Body of pancreas (tissue), 4 donors: Measurements from ENCODE around the gene C5AR2. TPM values are rescaled to one million over a fixed set of nuclear protein-coding genes. Genes with fewer than 3 reads are reported as not detected.
A peak's percentile ranks its signal among the peaks of the same experiment; 100 is the strongest.
"Not testable (repeated sequence)": the region's sequence is repeated elsewhere in the genome, so short reads cannot be mapped to it uniquely, and the experiment has no call there.

ENCODE experiments used
- ATAC-seq: fragments of 150-250 bp; one replicate; pipeline ENCODE4 v1.9.1; 2016
- DNase-seq, 4 donors: peaks; one replicate each; pipeline ENCODE4 v3.0.0-alpha.2; 2019
- H3K27ac ChIP-seq, 4 donors: fragments of 200-600 bp; sonication (generic); 1 replicate in 3 of 4; 2 replicates in 1 of 4; pipeline versions ENCODE4 v1.5.1 to v1.6.1; 2016 to 2019; ENCODE audit warnings: mild to moderate bottlenecking in 1 of 4, mixed read lengths in 1 of 4, moderate library complexity in 1 of 4
- H3K27me3 ChIP-seq, 2 donors: fragments of 200-600 bp; sonication (generic); one replicate each; pipeline ENCODE4 v1.6.0; 2016; ENCODE audit warnings: mild to moderate bottlenecking in 1 of 2
- H3K36me3 ChIP-seq, 2 donors: fragments of 200-600 bp; sonication (generic); replicated peaks in 1 of 2; 2 replicates each; pipeline ENCODE4 v1.5.1; 2016; ENCODE audit warnings: low read depth in 2 of 2; ENCODE audit not compliant: insufficient read depth in 1 of 2
- H3K4me1 ChIP-seq: fragments of 200-600 bp; sonication (generic); one replicate; pipeline ENCODE4 v1.6.0; 2016
- H3K4me3 ChIP-seq, 2 donors: fragments of 200-600 bp; sonication (generic); 1 replicate in 1 of 2; 2 replicates in 1 of 2; pipeline ENCODE4 v1.5.1; 2016 to 2019
- H3K9me3 ChIP-seq, 3 donors: fragments of 200-600 bp; sonication (generic); 1 replicate in 2 of 3; 2 replicates in 1 of 3; pipeline ENCODE4 v1.5.1; 2016
- POLR2A ChIP-seq, 3 donors: fragments of 450-650 bp; IDR thresholded peaks; one replicate each; pipeline ENCODE4 v1.6.1; 2016; ENCODE audit warnings: antibody characterized with exemption in 3 of 3, mild to moderate bottlenecking in 2 of 3
- WGBS, 2 donors: methylation state at CpG; one replicate each; pipeline ENCODE4 v1.1.5; 2017; 5-methylcytosine and 5-hydroxymethylcytosine counted together
- intact Hi-C: fragments of 100-400 bp; cut with DNase I; formaldehyde crosslinking; loops from one replicate; pipeline ENCODE4 v1.15.1; 2023
- total RNA-seq, 2 donors: library from RNA; depleted of rRNA; stranded (reverse); fragments of >200 nt; gene quantifications; one replicate each; pipeline ENCODE4 v1.1.0, GENCODE V29; 2016
- TF ChIP-seq, protein P1 (sequence below), 7 experiments: fragments of 450-650 bp in 4 of 7; fragments of 200-600 bp in 3 of 7; sonication (generic) in 3 of 7; IDR thresholded peaks; one replicate each; pipeline ENCODE4 v1.5.1; 2016 to 2019; ENCODE audit warnings: antibody characterized with exemption in 7 of 7

C5AR2 gene
- total RNA-seq, 2 donors from 2014 or later = 0.52 TPM; not detected in 1

DNA sequence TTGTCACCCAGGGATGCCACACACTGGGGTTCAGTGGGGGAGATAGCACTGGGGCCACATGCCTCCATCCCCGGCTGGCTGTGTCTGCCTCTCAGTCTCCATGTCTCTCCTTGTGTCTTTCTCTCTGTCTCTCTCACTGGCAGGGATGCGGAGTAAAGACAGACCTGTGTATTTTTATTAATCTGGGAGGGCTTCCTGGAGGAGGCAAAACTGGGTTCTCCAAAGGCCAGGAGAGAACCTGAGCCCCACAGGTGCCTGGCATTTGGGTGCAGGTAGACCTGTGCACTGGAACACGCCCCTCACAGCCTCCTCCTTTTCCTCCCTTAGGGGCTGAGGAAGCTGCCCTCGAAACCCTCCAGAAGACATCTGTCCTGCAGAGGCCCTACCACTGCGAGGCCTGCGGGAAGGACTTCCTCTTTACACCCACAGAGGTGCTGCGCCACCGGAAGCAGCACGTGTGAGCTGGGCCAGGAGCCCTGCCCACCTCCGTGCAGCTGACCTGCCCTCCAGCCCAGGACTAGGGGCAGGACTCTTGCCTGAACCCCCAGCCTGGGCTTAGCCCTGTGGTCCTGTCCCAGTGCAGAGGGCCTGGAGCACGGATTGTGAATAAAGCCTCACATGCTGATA is 49.8 kb downstream of the C5AR2 start:
- ATAC-seq (no peak), DNase-seq (peak in 1 of 4 donors; percentile 17)
- WGBS, 2 donors = 64 to 100% methylated on average over 2 to 11 of the region's 11 CpGs
- intact Hi-C loops = loop anchor here (10.0 kb wide), 1 partner anchor 87 kb away; no protein-coding TSS in a partner anchor
- TF ChIP-seq POLR2A (IDR thresholded peaks at IDR 0.05) = no peak
- TF ChIP-seq, protein P1, sequence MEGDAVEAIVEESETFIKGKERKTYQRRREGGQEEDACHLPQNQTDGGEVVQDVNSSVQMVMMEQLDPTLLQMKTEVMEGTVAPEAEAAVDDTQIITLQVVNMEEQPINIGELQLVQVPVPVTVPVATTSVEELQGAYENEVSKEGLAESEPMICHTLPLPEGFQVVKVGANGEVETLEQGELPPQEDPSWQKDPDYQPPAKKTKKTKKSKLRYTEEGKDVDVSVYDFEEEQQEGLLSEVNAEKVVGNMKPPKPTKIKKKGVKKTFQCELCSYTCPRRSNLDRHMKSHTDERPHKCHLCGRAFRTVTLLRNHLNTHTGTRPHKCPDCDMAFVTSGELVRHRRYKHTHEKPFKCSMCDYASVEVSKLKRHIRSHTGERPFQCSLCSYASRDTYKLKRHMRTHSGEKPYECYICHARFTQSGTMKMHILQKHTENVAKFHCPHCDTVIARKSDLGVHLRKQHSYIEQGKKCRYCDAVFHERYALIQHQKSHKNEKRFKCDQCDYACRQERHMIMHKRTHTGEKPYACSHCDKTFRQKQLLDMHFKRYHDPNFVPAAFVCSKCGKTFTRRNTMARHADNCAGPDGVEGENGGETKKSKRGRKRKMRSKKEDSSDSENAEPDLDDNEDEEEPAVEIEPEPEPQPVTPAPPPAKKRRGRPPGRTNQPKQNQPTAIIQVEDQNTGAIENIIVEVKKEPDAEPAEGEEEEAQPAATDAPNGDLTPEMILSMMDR (IDR thresholded peaks at IDR 0.05) = no peak
- no peaks in the 10 kb centered on the region for H3K9me3 ChIP-seq
- no peak overlapping the region for H3K4me3 ChIP-seq
- H3K4me1 ChIP-seq = no peaks in the 10 kb centered on the region
- peaks cover 0 to 27% of the 10 kb centered on the region in 2 donors for H3K36me3 ChIP-seq
- no peaks in the 10 kb centered on the region for H3K27me3 ChIP-seq
- H3K27ac ChIP-seq = no peak overlapping the region

DNA sequence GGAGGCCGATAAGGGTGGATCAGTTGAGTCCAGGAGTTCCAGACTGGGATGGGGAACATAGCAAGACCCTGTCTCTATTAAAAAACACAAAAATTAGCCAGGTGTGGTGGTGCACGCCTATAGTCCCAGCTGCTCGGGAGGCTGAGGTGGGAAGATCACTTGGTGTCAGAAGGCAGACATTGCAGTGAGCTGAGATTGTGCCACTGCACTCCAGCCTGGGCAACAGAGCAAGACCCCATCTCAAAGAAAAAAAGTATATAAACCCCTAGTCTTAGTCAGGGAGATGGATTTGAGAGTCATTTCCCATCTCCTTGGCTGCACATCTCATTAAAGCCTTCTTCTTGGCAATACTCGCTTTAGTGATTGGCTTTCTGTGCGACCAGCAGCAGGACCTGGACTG is 51.9 kb downstream of the C5AR2 start:
- H3K27me3 ChIP-seq, ATAC-seq, H3K27ac ChIP-seq, H3K4me3 ChIP-seq, H3K4me1 ChIP-seq, H3K9me3 ChIP-seq, DNase-seq: not testable (repeated sequence)
- 82 to 90% methylated on average over 5 of the region's 5 CpGs for WGBS, 2 donors
- H3K36me3 ChIP-seq = peaks cover 0 to 20% of the 10 kb centered on the region in 2 donors
- intact Hi-C loops = loop anchor here (10.0 kb wide), 1 partner anchor 89 kb away; no protein-coding TSS in a partner anchor

DNA sequence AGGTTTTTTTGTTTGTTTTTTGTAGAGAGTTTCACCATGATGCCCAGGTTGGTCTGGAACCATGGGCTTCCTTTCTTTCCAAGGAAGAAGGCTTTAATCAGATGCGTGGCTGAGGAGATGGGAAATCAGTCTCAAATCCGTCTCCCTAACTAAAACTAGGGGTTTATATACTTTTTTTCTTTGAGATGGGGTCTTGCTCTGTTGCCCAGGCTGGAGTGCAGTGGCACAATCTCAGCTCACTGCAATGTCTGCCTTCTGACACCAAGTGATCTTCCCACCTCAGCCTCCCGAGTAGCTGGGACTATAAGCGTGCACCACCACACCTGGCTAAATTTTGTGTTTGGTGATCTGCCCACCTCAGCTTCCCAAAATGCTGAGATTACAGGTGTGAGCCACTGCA is 52.6 kb downstream of the C5AR2 start:
- H3K4me1 ChIP-seq, H3K4me3 ChIP-seq, H3K9me3 ChIP-seq, DNase-seq, H3K27ac ChIP-seq, H3K27me3 ChIP-seq, ATAC-seq: not testable (repeated sequence)
- intact Hi-C loops = loop anchor here (10.0 kb wide), 1 partner anchor 90 kb away; no protein-coding TSS in a partner anchor
- 78 to 79% methylated on average over 4 of the region's 4 CpGs for WGBS, 2 donors
- H3K36me3 ChIP-seq = peaks cover 0 to 18% of the 10 kb centered on the region in 2 donors

DNA sequence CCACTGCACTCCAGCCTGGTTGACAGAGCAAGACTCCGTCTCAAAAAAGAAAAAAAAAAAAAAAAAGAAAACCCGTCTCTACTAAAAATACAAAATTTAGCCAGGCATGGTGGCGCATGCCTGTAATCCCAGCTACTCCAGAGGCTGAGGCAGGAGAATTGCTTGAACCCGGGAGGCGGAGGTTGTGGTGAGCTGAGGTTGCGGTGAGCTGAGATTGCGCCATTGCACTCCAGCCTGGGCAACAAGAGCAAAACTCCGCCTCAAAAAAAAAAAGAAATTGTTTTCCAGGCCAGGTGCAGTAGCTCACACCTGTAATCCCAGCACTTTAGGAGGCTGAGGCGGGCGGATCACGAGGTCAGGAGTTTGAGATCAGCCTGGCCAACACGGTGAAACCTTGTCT is 54.6 kb downstream of the C5AR2 start:
- H3K27ac ChIP-seq, H3K27me3 ChIP-seq, H3K9me3 ChIP-seq, H3K36me3 ChIP-seq, DNase-seq, H3K4me3 ChIP-seq, ATAC-seq, H3K4me1 ChIP-seq: not testable (repeated sequence)
- WGBS, 2 donors = 76 to 82% methylated on average over 12 of the region's 12 CpGs
- intact Hi-C loops = loop anchor here (10.0 kb wide), 1 partner anchor 92 kb away; no protein-coding TSS in a partner anchor

DNA sequence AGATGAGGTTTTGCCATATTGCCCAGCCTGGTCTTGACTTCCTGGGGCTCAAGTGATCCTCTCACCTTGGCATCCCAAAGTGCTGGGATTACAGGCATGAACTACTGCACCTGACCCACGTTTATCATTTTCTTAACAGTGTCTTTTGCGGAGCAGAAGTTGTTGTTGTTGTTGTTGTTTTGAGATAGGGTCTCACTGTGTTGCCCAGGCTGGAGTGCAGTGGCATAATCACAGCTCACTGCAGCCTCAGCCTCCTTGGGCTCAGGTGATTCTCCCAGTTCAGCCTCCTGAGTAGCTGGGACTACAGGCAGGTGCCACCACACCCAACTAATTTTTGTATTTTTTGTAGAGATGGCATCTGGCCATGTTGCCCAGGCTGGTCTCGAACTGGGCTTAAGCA is 55.6 kb downstream of the C5AR2 start:
- H3K36me3 ChIP-seq, H3K4me3 ChIP-seq, H3K9me3 ChIP-seq, H3K27ac ChIP-seq, H3K27me3 ChIP-seq, DNase-seq, ATAC-seq, H3K4me1 ChIP-seq: not testable (repeated sequence)
- WGBS, 2 donors = 58 to 62% methylated on average over 3 of the region's 3 CpGs
- intact Hi-C loops = loop anchor here (10.0 kb wide), 1 partner anchor 93 kb away; no protein-coding TSS in a partner anchor

DNA sequence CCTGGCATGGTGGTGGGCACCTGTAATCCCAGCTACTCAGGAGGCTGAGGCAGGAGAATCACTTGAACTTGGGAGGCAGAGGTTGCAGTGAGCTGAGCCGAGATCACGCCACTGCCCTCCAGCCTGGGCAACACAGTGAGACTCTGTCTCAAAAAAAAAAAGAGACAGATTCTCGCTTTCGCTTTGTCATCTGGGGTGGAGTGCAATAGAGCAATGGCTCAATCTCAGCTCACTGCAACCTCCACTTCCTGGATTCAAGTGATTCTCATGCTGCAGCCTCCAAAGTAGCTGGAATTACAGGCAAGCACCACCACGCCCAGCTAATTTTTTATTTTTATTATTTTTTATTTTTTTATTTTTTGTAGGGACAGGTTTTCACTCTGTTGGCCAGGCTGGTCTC is 56.7 kb downstream of the C5AR2 start:
- not testable (repeated sequence) for H3K36me3 ChIP-seq, H3K9me3 ChIP-seq, DNase-seq, ATAC-seq, H3K4me3 ChIP-seq, H3K27me3 ChIP-seq, H3K4me1 ChIP-seq
- 74 to 87% methylated on average over 5 of the region's 5 CpGs for WGBS, 2 donors
- H3K27ac ChIP-seq = peak overlapping the region in 1 of 4 donors; percentile 58
- intact Hi-C loops = loop anchor here (10.0 kb wide), 1 partner anchor 94 kb away; no protein-coding TSS in a partner anchor

DNA sequence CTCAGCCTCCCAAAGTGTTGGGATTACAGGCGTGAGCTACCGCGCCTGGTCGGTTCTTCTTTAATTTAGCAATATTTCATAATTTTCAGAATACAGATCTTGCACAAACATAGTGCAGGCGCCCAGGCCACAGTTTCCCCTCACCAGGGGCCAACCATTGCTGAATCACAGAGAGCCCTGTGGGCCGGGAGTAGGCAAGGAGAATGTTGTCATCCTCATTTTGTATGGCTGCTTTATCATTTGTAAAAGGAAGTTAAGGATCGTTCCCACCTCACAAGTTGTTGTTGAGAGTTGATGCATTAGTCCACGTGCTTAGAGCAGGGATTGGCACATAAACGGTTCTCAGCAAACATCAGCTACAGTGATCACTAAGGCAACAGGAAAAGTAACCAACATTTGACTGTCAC is 57.2 kb downstream of the C5AR2 start:
- DNase-seq = peak in 1 of 4 donors; percentile 61
- no peaks in the 10 kb centered on the region for H3K4me1 ChIP-seq
- H3K27ac ChIP-seq = peak overlapping the region in 1 of 4 donors; percentile 58
- WGBS, 2 donors = 54 to 62% methylated on average over 9 of the region's 9 CpGs
- no peak for ATAC-seq
- no peaks in the 10 kb centered on the region for H3K9me3 ChIP-seq
- no peak overlapping the region for H3K4me3 ChIP-seq
- intact Hi-C loops = loop anchor here (10.0 kb wide), 1 partner anchor 94 kb away; no protein-coding TSS in a partner anchor
- no peaks in the 10 kb centered on the region for H3K27me3 ChIP-seq
- H3K36me3 ChIP-seq = no peaks in the 10 kb centered on the region
- TF ChIP-seq, protein P1 (IDR thresholded peaks at IDR 0.05) = no peak
- no peak for TF ChIP-seq POLR2A (IDR thresholded peaks at IDR 0.05)
